UCSD-AML1 (cell line): Measurements from ENCODE around the gene KLK6.

Experiments
- DNase-seq: peaks from one replicate; lab custom pipeline; 2025; ENCODE audit not compliant: unreplicated experiment; lab: John Stamatoyannopoulos, UW

KLK6 gene

DNA sequence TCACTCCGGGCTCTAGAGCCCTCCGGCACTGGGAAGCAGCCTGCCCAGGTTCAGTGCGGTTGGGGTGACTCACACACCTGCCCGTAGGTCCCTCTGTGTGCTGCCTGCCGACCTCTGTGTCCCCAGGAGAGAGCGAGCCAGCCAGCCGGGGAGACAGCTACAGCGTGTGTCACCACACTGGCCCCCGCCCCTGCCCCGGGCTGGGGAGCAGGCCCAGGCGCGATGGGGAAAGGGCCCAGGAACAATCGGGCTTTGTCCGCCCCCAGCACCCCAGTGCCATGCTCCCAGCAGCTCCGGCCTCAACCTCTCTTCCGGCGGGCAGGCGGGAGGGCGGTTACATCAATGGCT is at the start of gene KLK6:
Gene KLK6 (minus strand): TSS at position 179 of the 348 bp plus-strand sequence. CDS start 1,487 bp downstream, outside the sequence.
- DNase-seq, result no peak

DNA sequence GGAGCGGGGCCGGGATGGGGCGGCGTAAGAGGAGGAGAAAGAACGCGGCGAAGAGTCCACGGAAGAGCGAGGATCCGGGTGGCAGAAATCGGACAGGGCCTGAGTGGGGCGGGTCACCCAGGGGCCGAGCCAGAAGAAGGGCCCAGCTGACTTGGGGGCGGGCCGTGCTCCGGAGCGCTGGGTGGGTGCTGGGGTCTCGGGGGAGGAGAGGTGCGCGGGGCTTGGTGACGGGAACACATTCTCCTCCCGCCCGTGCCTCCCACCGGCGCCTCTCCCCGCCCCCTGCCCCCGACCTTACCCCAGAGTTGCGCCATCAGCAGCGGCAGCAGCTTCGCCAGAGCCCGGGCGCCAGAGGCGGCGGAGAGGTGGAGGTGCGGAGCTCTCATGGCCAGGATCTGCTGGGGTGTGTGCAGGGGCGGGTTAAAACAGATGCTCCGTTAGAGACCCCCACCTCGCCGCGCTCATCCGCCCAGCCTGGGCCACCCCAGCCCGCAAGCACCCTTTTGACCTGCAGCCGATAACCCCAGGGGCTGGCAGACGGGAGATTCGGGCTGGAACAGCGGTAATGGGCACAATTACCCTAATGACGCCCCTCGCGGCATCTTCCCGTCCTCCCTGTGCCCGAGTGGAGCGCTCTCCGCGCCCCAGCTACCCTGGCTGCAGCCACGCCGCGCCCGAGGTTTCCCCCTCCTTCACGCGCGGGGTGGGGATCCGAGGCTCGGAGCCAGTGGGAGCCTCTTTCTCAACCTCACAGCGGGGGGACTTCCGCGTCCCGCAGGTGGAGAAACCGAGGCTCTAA is 49.6 kb upstream of the KLK6 start:
- DNase-seq, result no peak

DNA sequence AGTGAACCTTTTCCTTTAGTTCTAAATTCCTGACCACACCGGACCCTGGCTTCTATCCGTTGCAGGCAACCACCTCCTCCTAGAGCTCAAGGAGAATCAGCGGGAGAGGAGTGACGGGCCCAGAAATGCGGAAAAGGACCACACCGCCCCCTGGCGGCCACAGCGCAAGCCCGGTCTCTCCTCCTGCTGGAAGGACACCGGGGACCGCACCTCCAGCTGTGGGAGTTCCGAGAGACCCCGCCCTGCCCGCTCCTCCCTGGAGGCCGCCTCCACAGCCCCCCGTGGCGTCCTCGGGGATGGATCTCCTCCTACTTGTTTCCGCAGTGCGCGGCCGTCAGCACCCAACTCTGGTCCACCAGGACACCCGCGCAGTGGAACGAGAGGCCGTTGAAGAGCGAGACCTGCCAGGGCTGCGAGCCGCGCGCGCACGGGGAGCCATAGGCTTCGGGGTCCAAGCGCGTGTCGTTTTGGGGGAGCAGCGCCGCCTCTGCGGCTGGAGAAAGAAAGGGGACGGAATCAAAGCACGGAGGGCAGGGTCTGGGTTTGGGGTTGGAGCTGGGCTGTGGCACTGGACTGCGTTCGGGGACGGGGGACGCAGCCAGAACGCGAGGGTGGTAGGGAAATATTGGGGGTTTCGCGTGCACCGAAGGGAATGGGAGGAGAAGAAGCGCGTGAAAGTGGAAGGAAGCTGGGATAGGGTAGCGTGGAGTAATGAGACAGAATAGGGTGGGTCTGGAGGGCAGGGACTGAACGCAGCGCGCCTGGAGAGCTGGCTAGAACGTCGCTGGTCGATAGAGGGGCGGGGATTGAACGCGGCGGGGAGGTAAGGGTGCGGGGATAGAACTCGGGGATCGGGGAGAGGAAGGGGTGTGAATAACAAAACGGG is 47.6 kb upstream of the KLK6 start:
- DNase-seq, result peak; percentile 40

DNA sequence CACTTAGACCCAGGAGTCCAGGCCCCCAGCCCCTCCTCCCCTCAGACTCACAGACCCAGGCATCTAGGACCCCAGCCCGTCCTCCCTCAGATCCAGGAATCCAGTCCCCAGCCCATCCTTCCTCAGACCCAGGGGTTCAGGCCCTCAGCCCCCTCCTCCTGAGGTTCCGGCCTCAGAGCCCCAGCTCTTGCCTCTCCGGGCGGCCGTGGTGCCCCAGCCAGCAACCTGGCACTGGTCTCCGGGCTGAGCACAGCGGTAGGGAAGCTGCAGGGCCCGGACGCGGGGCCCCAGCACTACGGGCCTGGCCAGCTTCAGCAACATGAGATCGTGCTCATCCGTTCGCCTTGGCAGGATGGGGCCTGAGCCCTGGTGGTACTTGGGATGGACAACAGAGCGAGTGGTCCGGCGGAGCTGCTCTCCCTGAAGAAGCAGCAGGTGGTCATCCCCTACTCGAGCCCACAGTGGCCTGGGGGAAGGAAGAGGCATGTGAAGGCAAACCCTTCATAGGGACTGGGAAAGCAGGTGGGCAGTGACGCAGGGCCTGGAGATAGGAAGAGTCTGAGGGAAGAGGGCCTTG is 46.4 kb upstream of the KLK6 start:
- DNase-seq, result no peak

DNA sequence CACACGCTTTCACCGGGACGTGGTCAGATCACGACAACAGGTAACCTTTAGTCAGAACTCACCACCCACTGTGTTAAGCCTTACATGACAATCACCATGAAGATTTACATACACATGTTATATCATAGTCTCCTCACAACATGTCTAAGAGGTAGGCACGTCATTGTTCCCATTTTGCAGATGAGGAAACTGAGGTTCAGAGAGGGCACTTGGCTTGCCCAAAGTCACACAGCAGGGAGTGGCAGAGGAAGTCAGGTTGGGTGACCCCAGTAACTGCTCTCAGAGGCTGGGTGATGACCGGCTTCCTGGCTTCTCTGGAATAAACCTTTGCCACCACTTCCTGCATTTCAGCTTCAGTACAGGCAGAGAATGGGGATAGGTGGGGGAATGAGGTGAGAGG is 44.9 kb upstream of the KLK6 start:
- no peak for DNase-seq

DNA sequence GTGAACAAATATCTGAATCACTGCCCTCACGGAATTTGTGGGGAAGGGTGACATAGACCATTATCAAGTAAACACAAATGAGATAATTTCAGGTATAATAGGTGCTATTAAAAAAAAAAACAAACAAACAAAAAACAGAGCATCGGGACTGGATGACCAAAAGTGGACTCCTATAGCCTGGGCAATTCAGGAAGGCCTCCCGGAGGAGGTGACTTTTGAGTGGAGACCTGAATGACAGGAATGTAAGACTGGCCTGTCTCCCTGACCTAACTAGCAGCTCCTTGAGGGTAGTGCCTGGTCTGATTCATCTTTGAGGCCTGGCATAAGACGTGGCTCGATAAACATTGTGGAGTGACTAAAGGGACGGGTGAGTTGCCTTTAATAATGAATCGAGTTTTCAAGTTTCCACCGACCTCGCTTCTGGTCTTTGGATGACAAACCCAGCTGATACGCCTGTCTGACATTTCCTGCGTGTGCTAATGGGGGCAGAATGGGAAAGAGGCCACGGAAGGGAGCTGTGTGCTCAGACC is 43.3 kb upstream of the KLK6 start:
- DNase-seq, result no peak

DNA sequence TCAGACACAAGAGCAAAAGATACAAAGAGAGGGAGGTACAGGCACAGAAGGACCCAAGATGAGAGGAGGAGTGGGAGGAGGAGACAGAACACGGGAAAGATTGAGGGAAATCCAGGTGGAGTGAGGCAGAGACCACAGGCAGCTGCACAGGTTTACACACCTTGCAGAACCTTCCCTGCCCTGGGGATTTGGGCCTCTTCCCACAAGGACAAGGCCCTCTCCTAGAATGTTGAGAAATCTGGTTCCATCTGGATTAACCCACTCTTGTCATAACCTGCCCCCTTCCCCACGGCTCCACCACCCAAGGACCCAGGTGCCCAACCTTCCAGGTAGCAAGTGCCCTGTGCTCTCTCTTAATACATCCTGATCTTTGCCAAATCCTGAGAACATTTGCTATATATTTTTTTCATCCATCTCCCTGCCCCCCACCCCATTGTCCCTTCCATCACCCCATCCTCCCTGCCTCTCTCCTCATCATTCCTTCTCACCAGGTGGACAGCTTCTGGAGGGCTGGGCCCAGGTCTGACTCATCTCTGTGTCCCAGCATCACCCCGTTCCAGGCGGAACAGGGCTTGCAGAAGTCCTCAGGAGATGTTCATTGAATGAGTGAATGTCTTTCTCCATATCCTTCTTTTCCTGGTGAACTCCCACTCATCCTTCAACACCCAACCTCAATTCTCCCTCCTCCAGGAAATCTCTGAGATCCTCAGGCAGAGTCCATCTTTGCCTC is 40.8 kb upstream of the KLK6 start:
- no peak for DNase-seq

DNA sequence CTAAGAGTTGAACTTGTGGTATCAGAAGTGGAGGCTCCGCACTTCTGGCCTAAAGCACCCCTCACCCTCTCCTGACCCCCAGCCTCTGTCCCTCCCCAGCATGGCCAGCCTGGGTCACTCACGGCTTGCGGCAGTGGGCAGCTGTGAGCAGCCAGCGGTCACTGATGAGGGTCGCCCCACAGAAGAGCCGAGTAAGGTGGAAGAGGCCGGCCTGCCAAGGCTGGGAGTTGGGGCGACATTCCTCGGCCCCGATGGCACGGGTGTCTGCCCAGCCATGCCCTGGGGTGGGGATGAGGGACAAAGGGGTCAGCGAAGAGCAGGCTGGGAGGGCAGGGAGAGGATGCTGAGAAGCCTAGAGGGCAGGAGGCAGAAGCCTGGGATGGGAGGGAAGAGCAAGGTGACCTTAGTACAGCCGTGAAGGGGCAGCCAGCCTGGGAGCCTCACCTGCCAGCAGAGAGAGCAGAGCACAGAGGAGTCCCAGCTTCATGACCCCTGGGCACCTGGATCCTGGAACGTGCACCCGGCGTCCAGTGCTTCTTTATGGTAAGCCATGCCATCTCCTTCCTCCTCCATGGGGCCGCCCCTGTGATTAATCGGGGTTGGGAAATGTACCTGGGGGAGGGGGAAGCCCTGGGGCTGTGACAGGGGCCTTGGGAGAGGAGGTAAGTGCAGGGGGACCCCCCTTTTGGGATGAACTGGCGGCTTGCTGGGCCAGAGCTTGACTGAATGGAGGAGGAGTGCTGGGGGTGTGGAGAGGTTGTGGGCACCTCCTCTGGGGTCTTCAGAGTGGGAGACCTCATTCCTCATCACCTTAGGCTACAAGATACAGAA is 39.9 kb upstream of the KLK6 start:
- DNase-seq, result no peak

DNA sequence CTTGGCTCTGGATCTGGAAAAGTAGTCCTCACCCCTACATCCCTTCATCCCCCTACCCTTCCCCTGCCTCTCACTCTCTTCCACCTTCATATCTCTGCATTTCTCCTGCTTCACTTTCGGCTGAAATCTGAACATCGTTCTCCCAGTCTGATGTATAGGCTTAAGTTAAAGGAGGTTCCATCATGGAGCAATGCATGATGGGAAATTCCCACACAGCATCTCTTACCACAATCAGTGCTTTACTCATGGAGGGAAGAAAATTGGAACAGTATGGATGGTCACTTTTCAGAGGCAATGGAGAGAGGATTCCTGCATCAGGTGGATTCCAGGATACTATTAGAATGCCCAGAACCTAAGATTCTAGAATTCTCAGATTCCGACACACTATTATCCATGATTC is 38.1 kb upstream of the KLK6 start:
- no peak for DNase-seq

DNA sequence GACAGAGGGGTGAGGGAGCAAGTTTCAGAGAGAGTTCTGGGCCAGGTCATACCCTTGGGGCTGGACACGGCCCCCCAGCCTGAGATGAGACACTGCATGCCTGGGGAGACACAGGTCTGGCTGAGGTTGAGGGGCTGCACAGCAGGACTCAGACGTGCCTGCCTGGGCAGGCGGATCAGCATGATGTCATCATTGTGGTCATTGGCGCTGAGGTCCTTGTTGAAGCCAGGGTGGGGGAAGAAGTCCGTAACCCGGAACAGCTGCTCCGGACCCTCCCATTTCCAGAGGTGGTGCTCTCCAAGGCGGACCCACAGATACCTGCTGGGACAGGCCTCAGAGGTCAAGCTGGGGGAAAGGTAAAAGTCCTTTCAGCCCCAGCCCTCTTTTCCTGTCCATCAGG is 37.0 kb upstream of the KLK6 start:
- no peak for DNase-seq

DNA sequence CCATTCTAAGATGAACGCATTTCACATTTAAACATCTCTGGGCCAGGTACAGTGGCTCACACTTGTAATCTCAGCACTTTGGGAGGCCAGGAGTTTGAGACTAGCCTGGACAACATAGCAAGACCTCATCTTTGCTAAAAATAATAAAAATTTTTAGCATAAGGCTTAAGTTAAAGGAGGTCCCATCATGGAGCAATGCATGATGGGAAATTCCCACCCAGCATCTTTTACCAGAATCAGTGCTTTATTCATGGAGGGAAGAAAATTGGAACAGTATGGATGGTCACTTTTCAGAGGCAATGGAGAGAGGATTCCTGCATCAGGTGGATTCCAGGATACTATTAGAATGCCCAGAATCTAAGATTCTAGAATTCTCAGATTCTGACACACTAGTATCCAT is 35.9 kb upstream of the KLK6 start:
- no peak for DNase-seq

DNA sequence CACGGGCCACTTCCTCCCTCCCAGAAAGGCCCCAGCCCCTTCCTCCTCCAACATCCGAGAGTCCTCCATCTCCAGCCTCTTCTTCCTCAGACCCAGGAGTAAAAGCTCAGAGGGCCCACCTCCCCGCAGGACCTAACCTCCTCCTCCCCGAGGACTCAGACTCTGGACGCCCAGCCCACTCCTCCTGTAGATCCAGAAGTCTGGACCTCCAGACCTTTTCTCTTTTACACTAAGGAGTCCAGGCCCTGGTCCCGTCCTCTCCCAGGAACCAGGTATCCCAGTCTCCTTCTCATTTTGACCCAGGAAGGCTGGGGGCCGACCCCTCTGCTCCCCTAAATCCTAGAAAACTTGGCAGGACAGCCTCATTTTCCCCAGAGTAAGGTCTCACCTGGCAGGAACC is 33.9 kb upstream of the KLK6 start:
- no peak for DNase-seq

DNA sequence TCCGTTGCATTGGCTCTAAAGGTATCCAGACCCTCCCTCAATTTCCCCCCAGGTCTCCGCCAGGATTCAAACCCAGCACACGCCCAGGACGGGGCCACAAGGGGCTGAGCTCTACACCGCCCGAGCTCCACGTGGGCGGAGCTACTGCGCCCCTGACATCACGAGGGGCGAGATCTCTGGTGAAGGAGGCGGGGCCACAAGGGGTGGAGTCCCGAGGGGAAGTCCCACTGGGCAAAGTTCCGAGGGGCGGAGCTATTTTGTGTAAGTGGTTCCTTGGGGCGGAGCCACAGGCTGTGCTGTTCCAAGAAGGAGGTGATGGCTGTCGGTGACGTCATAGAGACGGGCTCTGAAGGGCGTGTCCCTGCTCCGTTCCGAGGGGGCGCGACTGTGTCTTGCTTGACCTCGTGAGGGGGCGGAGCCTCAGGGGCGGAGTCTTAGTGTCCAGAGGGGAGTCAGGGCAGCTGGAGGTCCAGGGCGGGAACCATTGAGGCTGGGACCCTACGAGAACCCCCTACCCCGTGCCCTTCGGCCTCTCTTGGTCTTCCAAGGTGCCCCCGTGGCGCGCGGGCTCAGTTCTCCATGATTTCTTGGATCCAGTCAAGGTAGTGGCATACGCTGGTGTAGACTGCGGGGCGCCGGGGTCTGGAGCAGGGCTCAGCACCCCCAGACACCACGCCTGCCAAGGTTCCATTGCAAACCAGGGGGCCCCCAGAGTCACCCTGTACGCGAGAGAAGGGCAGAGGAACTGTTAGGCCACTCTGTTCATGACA is 33.3 kb upstream of the KLK6 start:
- DNase-seq, result no peak

DNA sequence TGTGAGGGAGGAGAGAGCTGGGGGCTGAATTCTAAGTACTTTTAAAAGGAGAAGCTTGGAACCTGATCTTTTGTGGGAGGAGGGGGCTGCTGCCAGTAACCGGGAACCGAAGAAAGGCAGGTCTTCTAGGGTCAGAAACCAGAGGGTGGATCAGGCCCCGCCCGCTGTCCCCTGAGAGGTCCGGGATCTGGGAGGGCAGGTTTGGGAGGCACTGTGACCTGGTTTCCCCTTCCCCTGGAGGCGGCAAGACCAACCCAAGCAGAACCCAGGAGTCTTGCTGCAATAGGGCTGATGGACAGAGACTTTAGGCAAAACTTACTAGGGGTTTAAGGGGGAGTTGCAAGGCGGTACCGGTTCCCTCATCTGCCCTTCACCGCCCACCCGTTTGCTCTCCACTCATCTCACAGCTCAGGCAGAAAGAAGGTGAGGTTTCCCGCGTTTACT is 32.7 kb upstream of the KLK6 start:
- DNase-seq, result no peak

DNA sequence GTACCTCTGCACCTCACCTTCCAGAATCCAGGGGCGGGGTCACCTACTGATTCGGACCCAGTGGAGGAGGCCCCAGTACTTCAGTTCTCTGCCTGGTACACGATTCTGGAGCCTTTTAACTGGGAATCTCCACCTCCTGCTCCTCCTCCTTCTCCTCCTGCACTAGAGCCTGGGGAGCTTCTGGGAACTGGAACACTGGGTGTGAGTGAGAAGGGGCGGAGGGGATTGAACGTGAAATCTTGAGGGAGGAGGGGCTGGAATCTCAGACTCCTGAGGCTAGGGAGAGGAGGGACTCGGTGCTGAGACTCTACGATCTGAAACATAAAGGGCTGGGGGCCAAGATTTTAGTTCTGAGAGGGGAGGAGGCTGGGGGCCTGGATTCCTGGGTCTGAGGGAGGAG is 32.1 kb upstream of the KLK6 start, which contains the start of gene KLK8:
Gene KLK8 (minus strand): TSS at position 90 of the 400 bp plus-strand sequence. CDS start 437 bp downstream, outside the sequence.
- DNase-seq, result no peak

DNA sequence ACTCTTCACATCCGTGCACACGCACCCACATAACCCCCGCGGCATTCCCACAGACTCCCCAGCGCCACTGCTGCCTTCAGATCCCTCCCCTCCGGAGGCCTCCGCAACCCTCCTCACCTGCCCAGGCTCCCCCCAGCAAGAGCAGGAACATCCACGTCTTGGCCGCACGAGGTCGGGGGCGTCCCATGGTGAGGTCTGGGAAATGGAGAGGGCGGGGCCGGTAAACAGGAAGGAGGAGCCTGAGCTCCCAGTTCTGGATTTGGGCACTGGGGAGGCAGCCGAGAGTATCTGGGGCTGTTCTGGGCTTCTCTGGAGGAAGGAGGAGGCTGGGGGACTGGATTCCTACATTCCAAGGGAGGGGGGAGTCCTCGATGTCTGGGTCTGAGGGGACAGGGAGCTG is 31.6 kb upstream of the KLK6 start:
- DNase-seq, result no peak

DNA sequence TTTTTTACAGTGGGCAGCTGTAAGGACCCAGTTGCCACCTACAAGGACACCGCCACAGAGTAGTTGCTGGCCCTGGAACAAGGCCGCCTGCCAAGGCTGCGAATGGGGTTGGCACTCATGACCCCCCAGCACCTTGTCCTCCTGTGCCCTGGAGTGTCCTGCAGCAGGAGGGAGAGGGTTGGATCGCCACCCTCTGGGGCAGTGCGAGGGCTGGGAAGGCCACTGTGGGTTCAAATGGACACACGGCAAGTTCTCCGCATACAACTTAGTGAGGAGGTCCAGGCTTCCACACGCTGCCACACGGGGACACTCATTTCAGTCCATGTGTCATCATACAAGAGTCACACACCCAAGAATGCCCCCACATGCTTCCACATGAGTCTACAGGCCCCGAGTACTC is 31.0 kb upstream of the KLK6 start:
- DNase-seq, result no peak

DNA sequence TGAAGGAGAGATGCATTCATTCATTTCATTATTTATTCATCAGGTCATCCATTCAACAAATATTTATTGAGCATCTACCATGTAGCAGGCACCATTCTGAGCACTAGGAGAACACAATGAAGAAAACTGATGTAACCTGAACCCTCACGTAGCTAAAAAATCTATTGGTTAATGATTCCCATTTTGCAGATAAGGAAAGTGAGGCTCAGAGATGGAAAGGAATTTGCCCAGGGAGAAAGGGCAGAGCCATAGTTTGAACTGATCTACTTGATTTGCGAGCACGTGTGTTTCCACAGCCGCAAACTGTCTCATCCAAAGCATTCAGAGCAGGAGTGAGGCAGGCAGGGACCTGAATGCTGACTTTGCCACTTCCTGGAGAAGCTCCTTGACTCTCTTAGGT is 29.3 kb upstream of the KLK6 start:
- DNase-seq, result no peak

DNA sequence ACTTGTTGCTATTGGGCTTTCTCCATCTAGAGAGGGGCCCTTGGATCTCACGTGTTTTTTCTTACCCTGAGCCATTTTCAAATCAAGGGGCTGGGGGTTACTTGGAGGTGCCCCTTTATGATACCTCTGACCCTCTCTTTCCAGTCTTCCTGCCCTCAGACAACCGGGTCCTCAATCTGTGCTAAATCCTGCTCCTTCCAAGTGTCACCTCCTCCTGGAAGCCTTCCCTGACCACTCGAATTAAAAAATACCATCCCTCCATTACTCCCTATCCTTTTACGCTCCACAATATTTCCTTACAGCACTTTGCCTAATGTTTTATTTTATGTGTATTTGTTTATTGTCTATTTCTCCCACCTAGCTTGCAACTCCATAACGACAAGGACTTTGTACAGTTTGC is 28.7 kb upstream of the KLK6 start:
- no peak for DNase-seq
